GM19035 (cell line): ENCODE results near the gene RGS13.
A peak's percentile ranks its signal among the peaks of the same experiment; 100 is the strongest.
"Not testable (repeated sequence)": the region's sequence is repeated elsewhere in the genome, so short reads cannot be mapped to it uniquely, and the experiment has no call there.

ENCODE experiments used
- ATAC-seq: cut with Tn5 transposase; IDR thresholded peaks from one replicate; pipeline ENCODE4 v1.9.1; 2021; ENCODE audit not compliant: unreplicated experiment

RGS13 gene

DNA sequence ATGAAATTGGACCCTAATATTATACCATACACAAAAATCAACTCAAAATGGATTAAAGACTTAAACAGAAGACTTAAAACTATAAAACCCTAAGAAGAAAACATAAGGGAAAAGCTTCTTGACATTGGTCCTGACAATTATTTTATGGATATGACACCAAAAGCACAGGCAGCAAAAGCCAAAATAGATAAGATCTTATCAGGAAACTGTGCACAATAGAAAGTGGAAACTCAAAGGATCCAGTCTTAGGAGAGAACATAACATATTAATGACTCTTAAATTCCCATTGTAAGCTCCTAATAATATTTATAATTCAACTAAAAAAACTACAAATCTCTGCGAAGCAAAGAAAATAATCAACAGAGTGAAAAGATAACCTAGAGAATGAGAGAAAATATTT, 39.8 kb downstream of the RGS13 start:
- ATAC-seq = no peak

GRCh38 chr1:192678099-192678498, 42.2 kb downstream of the RGS13 start:
- no peak for ATAC-seq

DNA sequence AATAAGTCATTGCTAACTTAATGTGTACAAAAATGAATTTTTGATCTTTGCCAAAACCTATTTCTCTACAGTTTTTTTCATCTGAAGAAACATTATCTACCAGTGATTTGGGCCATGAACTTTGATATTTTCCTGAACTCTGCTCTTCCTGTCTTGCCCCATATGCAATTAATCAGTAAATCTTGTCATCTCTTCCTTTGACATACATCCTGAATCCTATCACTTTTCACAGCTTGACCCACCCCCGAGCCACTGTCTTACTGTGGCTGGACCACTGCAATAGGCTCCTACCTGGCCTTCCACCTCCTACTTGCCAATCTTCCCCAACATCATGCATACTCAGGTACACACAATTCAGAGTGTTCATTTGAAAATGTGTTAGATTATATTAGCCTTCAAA, 46.4 kb downstream of the RGS13 start:
- no peak for ATAC-seq

GRCh38 chr1:192683081-192683480, 47.1 kb downstream of the RGS13 start:
- ATAC-seq = not testable (repeated sequence)

GRCh38 chr1:192689459-192689858, 53.5 kb downstream of the RGS13 start:
- no peak for ATAC-seq

GRCh38 chr1:192691041-192691440, 55.1 kb downstream of the RGS13 start:
- ATAC-seq = no peak

DNA sequence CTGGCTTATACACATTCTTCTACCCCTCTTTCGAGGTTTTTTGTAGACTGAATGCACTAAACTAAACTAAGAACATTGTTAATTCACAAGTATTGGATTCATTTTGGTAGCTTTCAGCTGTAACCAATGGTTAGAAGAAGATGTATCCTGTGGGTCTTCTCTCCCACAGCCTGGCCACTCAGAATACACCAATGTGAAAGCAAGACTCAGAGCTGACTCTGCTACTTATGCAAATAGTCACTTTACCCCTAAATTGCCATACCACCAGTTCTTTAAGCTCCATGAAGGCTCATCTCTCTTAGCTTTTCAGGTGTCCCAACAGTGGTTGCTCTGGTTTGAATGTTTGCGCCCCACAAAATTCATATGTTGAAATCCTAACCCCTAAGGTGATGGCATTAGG, 60.1 kb downstream of the RGS13 start:
- ATAC-seq = no peak

GRCh38 chr1:192697771-192698170, 61.8 kb downstream of the RGS13 start:
- ATAC-seq = no peak

GRCh38 chr1:192698731-192699130, 62.8 kb downstream of the RGS13 start:
- no peak for ATAC-seq

- ATAC-seq = no peak
Measured at GRCh38 chr1:192700834-192701271, 64.9 kb downstream of the RGS13 start.

GRCh38 chr1:192702212-192702902, 66.4 kb downstream of the RGS13 start:
- ATAC-seq = no peak

DNA sequence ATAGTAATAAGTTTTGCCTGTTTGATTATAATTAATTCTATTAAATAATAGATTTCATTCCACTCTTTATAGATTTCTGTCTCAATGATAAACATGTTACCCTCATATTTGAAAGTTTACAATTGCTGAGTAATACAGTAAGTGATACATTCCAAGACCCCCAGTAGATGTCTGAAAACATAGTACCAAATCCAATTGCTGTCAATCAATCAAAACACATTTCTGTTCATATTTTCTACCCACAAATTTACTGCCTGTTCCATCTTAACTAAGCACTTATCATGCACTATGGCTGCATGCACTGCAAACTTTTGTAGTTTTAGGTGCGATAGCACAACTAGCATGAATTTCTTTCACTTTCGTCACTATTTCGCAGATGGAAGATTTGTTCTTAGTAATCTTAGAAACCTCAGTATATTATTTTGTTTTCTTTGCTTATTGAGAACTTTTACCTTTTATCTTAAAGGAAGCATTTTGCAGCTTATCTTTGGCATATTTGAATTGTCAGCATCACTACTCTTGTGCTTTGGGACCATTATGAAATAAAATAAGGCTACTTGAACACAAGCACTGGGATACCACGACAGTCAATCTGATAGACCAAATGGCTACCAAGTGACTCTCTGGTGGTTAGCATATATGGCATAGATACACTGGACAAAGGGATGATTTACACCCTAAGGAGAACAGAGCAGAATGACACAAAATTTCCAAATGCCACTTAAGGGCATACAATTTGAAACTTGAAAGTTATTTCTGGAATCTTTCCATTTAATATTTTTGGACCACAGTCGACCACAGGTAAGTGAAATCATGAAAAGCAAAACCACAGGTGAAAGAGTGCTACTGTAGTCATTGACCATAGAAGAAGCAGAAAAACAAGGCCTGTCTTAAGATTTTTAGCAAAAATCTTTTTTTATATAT, 67.6 kb downstream of the RGS13 start:
- peak; percentile 86 for ATAC-seq

GRCh38 chr1:192705510-192705909, 69.6 kb downstream of the RGS13 start:
- ATAC-seq = no peak

DNA sequence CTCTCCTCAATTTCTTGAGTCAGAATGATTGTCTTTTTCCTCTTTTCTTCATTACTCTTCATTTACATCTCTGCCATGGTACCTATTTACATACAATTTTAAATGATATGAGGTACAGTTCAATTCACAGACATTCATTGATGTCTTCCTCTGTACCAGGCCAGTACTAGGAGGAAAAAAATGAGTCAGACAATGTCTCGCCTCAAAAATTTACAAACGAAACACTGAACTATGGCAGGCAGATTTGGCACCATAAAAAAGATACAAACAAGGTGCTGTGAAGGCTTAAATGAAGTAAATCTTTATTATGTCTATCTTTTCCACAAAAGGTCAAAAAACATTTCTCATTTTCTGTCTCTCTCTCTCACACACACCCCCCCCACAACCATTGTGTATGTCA, 71.0 kb downstream of the RGS13 start:
- no peak for ATAC-seq

DNA sequence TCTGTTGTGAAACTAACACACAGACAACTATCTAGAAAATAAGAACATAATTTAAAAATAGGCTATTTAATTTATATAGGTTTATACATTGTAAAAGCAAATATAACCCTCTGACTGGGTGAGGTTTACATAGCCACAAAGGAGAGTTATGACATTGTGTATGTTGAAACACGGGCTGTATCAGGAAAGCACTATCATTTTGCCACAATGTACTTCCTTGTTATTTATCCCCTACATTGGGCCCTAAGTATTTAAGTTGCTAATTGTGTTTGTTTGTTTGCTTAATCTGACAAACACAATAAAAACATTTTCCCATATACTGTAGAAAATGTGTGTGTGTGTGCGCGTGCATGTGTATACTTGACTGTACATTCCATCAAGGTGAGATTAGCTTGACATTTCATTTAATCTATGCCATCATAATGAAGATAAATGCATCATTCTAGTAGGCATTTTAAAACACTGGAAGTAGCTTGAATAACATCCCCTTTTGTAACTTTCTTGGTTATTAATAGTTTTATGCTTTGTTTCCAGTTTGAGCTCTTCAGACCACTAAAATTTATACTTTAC, 72.1 kb downstream of the RGS13 start:
- ATAC-seq = no peak

- ATAC-seq = no peak
Measured at GRCh38 chr1:192709544-192709943, 73.6 kb downstream of the RGS13 start.
